ENCODE data around the gene GCKR.
"Not testable (repeated sequence)": the region's sequence is repeated elsewhere in the genome, so short reads cannot be mapped to it uniquely, and the experiment has no call there.

The GCKR gene

DNA sequence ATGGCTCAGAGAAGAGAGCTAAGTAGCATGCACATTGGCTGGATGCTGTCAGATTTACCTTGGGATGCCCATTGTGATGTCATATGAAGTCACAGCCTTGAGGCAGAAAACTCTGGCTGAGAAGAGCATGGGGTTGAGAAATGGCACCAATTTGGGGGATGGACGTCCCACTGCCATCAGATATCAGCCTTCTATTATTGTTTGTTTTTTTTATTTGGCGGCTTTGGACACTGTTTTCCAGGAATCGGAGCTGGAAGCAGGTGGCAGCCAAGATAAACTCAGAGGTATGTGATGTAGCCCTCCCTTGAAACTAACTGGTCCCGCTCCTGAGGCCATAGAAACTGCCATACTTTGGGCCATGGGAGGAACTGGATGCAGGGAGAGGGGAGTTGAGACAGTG lies 40.6 kb downstream of the GCKR start:
- TF ChIP-seq, protein P1, sequence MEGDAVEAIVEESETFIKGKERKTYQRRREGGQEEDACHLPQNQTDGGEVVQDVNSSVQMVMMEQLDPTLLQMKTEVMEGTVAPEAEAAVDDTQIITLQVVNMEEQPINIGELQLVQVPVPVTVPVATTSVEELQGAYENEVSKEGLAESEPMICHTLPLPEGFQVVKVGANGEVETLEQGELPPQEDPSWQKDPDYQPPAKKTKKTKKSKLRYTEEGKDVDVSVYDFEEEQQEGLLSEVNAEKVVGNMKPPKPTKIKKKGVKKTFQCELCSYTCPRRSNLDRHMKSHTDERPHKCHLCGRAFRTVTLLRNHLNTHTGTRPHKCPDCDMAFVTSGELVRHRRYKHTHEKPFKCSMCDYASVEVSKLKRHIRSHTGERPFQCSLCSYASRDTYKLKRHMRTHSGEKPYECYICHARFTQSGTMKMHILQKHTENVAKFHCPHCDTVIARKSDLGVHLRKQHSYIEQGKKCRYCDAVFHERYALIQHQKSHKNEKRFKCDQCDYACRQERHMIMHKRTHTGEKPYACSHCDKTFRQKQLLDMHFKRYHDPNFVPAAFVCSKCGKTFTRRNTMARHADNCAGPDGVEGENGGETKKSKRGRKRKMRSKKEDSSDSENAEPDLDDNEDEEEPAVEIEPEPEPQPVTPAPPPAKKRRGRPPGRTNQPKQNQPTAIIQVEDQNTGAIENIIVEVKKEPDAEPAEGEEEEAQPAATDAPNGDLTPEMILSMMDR (conservative IDR thresholded peaks at IDR 0.05): no peak
- no peak overlapping the region for H3K27ac ChIP-seq

DNA sequence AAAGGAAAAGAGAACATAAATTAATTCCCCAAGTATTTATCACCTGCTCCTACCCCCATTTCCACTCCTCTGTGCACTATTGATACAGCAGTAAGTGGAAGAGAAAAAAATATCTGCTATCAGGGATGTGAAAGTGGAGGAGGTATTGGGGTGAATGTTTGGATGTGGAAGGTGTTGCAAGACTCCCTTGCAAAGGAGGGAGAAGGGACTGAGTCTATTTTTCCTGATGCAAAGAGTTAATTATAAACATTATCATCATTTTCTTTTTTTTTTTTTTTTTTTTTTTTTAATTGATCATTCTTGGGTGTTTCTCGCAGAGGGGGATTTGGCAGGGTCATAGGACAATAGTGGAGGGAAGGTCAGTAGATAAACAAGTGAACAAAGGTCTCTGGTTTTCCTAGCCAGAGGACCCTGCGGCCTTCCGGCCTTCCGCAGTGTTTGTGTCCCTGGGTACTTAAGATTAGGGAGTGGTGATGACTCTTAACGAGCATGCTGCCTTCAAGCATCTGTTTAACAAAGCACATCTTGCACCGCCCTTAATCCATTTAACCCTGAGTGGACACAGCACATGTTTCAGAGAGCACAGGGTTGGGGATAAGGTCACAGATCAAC lies 42.3 kb downstream of the GCKR start:
- H3K27ac ChIP-seq: not testable (repeated sequence)

DNA sequence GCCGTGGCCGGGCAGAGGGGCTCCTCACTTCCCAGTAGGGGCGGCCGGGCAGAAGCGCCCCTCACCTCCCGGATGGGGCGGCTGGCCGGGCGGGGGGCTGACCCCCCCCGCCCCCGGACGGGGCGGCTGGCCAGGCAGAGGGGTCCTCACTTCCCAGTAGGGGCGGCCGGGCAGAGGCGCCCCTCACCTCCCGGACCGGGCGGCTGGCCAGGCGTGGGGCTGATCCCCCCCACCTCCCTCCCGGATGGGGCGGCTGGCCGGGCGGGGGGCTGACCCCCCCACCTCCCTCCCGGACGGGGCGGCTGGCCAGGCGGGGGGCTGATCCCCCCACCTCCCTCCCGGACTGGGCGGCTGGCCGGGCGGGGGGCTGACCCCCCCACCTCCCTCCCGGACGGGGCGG lies 43.0 kb downstream of the GCKR start:
- H3K27ac ChIP-seq: not testable (repeated sequence)

DNA sequence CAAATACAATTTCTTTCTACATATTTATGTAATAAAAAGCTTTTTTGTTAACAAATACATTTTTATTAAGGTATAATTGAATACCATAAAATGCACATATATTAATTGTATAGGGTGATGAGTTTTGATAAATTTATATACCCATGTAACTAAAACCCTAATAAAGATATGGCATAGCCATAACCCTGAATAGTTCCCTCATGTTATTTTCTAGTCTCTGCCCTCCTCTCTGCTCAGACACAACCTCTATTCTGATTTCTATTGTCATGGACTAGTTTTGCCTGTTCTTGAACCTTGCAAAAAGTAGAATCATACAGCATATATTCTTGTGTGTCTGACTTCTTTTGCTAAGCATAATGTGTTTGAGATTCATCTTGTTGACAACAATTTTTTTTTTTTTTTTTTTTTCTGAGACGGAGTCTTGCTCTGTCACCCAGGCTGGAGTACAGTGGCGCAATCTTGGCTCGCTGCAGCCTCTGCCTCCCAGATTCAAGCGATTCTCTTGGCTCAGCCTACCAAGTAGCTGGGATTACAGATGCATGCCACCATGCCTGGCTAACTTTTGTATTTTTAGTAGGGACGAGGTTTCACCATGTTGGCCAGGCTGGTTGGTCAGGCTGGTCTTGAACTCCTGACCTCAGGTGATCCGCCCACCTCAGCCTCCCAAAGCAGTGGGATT lies 47.6 kb downstream of the GCKR start:
- H3K27ac ChIP-seq: no peak overlapping the region
- TF ChIP-seq, protein P1 (conservative IDR thresholded peaks at IDR 0.05): no peak

DNA sequence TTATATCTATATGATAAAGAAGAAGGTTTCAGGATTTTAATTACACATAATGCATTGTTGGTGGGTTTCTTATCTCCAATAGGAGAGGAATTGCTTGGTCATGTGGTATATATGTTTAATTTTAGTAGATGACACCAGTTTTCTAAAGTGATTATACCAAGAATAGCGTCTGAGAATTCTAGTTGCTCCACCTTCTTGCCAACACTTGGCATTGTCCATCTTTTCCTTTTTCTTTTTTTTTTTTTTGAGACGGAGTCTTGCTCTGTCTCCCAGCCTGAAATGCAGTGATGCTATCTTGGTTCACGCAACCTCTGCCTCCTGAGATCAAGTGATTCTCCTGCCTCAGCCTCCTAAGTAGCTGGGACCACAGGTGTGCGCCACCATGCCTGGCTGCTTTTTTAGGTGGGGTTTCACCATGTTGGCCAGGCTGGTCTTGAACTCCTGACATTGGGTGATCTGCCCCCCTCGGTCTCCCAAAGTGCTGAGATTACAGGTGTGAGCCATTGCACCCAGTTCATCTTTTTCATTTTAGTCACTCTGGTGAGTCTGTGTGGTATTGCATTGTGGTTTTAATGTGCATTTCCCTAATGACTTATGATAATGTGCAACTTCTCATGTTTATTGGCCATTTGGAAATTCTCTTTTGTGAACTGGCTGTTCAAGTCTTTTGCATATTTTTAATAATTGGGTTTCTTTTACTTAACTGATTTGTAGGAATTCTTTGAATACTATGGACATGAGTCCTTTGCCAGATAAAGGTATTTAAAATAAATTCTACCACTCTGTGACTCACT lies 48.9 kb downstream of the GCKR start:
- TF ChIP-seq, protein P1 (conservative IDR thresholded peaks at IDR 0.05): no peak
- no peak overlapping the region for H3K27ac ChIP-seq

DNA sequence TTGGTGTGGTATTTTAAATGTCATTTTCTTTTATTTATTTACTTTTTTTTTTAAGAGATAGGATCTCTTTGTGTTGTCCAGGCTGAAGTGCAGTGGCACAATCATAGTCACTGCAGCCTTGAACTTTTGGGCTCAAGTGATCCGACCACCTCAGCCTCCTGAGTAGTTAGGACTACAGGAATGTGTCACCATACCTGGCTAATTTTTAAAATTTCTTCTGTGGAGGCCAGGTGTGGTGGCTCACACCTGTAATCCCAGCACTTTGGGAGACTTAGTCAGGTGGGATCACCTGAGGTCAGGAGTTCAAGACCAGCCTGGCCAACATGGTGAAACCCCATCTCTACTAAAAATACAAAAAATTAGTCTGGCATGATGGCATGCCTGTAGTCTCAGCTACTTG lies 52.7 kb downstream of the GCKR start:
- H3K27ac ChIP-seq: no peak overlapping the region
- TF ChIP-seq, protein P1 (conservative IDR thresholded peaks at IDR 0.05): no peak

DNA sequence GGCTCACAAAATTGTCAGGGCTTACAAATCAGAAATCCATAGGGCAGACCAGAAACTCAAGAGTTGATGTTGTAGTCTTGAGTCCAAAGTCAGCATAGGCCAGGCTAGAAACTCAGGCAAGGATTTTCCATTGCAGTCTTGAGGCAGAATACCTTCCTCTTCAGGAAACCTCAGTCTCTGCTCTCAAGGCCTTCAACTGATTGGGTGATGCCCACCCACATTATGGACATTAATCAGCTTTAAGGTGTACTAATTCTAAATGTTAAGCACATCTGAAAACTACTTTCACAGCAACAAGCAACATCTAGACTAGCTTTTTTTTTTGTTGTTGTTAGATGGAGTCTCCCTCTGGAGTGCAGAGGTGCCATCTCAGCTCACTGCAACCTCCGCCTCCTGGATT lies 54.9 kb downstream of the GCKR start:
- TF ChIP-seq, protein P1 (conservative IDR thresholded peaks at IDR 0.05): no peak
- no peak overlapping the region for H3K27ac ChIP-seq

DNA sequence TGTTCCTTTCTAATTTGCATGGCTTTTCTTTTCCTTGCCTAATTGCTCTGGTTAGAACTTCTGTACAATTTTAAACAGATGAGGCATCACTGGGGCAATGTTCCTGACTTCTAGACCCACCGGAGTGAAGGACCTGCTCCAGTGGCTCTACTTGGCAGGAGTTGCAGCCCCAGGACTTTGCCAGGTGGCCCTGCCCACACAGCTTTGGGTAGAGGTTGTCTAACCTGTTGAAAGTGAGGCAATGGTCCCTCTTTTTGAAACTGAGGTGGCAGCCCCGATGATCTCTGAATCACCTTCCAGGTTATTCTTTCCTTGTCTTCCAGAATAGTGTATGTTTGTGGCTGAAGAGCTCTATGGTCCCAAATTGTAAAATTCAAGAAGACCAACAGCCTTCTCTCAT lies 56.3 kb downstream of the GCKR start:
- TF ChIP-seq, protein P1 (conservative IDR thresholded peaks at IDR 0.05): no peak
- no peak overlapping the region for H3K27ac ChIP-seq

DNA sequence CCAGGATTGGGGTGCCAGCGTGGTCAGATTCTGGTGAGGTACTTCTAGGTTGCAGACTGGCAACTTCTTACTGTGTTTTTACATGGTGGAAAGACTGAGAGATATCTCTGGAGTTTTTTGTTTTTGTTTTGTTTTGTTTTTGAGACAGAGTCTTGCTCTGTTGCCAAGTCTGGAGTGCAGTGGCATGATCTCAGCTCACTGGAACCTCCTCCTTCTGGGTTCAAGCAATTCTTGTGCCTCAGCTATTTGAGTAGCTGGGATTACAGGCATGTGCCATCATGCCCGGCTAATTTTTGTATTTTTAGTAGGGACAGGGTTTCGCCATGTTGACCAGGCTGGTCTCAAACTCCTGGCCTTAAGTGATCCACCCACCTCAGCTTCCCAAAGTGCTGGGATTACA lies 57.8 kb downstream of the GCKR start:
- not testable (repeated sequence) for H3K27ac ChIP-seq

Data from VCaP (cell line).